Suprapubic skin (tissue), 4 donors: ENCODE measurements around the gene SERTAD1. TPM values are rescaled to one million over a fixed set of nuclear protein-coding genes. Genes with fewer than 3 reads are reported as not detected.
A peak's percentile ranks its signal among the peaks of the same experiment; 100 is the strongest.

Source experiments
- DNase-seq, 2 donors: peaks; one replicate each; pipeline ENCODE4 v3.0.0-alpha.2; 2019; ENCODE audit warnings: low spot score in 2 of 2
- H3K27ac ChIP-seq: fragments of 200-600 bp; sonication (generic); one replicate; pipeline ENCODE4 v1.5.1; 2019
- H3K27me3 ChIP-seq: fragments of 200-600 bp; sonication (generic); one replicate; pipeline ENCODE4 v1.5.1; 2019
- H3K36me3 ChIP-seq: fragments of 200-600 bp; sonication (generic); one replicate; pipeline ENCODE4 v1.5.1; 2019
- H3K4me1 ChIP-seq: fragments of 200-600 bp; sonication (generic); one replicate; pipeline ENCODE4 v1.5.1; 2019
- H3K4me3 ChIP-seq: fragments of 200-600 bp; sonication (generic); one replicate; pipeline ENCODE4 v1.5.1; 2019; ENCODE audit warnings: mild to moderate bottlenecking
- H3K9me3 ChIP-seq: fragments of 200-600 bp; sonication (generic); one replicate; pipeline ENCODE4 v1.5.1; 2019
- CTCF ChIP-seq, 2 donors: fragments of 200-600 bp in 1 of 2; fragments of 450-650 bp in 1 of 2; sonication (generic) in 1 of 2; IDR thresholded peaks; one replicate each; pipeline ENCODE4 v1.5.1; 2016 to 2019; ENCODE audit warnings: antibody characterized with exemption in 2 of 2, mild to moderate bottlenecking in 1 of 2, moderate library complexity in 1 of 2
- EP300 ChIP-seq: sonication (generic); formaldehyde crosslinking; IDR thresholded peaks from one replicate; pipeline ENCODE4 v1.6.1; 2017; ENCODE audit warnings: antibody characterized with exemption
- POLR2A ChIP-seq, 2 donors: fragments of 450-650 bp; IDR thresholded peaks; one replicate each; pipeline ENCODE4 v1.6.1; 2017; ENCODE audit warnings: antibody characterized with exemption in 2 of 2, mild to moderate bottlenecking in 2 of 2, moderate library complexity in 2 of 2
- POLR2AphosphoS5 ChIP-seq, 3 donors: sonication (generic); formaldehyde crosslinking; IDR thresholded peaks; one replicate each; pipeline ENCODE4 v1.6.1; 2017; ENCODE audit warnings: antibody characterized with exemption in 3 of 3
- WGBS: methylation state at CpG from one replicate; pipeline ENCODE4 v1.1.5; 2018; 5-methylcytosine and 5-hydroxymethylcytosine counted together
- total RNA-seq, 4 donors: library from RNA; depleted of rRNA; stranded (reverse); fragments of >200 nt; gene quantifications; one replicate each; pipeline ENCODE4 v1.1.0, GENCODE V29; 2016

SERTAD1 gene
- total RNA-seq, 4 donors from 2014 or later = 8.5 to 33.9 (median 20.6) TPM

DNA sequence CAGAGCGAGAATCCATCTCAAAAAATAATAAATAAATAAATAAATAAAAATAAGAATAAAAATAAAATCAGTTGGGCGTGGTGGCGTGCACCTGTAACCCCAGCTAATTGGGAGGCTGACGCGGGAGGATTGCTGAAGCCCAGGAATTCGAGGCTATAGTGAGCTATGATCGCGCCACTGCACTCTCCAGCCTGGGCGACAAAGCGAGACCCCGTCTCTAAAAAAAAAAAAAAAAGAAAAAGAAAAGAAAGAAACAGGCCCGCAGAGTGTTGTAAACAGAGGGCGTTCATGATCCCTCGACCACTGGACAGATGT, 5.4 kb downstream of the SERTAD1 start:
- 54% methylated on average over 14 of the region's 14 CpGs for WGBS
- H3K4me1 ChIP-seq = peaks cover 43% of the 10 kb centered on the region

GRCh38 chr19:40419780-40420179, 6.0 kb downstream of the SERTAD1 start:
- peaks cover 44% of the 10 kb centered on the region for H3K4me1 ChIP-seq
- TF ChIP-seq CTCF (IDR thresholded peaks at IDR 0.05) = no peak
- no peak for TF ChIP-seq POLR2AphosphoS5 (IDR thresholded peaks at IDR 0.05)
- no peak for TF ChIP-seq EP300
- TF ChIP-seq POLR2A (IDR thresholded peaks at IDR 0.05) = no peak

More for the DNA sequence above, 5.4 kb downstream of the SERTAD1 start:
- Histone ChIP-seq H3K36me3 (peaks cover 10% of the 10 kb centered on the region), H3K27ac (peak overlapping the region; percentile 97), H3K9me3 (no peaks in the 10 kb centered on the region), H3K27me3 (no peaks in the 10 kb centered on the region), H3K4me3 (peak overlapping the region; percentile 64)
- DNase-seq = no peak
- TF ChIP-seq POLR2A (IDR thresholded peaks at IDR 0.05) = no peak
- no peak for TF ChIP-seq EP300
- TF ChIP-seq CTCF (IDR thresholded peaks at IDR 0.05) = no peak
- no peak for TF ChIP-seq POLR2AphosphoS5 (IDR thresholded peaks at IDR 0.05)

DNA sequence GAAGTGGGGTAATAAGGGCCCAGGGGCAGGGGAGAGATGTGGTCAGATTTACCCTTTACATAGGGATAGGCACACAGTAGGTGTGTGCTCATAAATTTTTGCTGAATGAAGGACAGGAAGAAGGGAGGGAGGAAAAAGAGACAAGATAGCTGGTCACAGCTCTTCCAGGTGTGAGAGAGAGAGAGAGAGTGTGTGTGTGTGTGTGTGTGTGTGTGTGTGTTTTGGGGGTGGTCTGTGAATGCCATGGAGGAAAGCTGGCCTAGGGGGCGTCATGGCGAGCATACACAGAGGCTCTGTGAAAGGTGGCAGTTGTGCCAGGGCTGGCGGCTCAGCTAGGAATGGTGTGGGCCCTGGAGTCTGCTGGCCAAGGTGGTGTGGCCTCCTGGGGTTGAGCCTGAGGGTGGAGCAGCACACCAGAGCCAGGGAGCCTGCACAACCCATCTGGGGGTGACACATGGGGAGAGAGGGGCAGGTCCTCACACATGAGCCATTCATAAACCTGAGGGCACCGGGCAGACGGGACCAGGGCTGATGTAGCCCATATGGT, 6.7 kb downstream of the SERTAD1 start:
- H3K4me3 ChIP-seq = no peak overlapping the region
- H3K36me3 ChIP-seq = peaks cover 10% of the 10 kb centered on the region
- peaks cover 40% of the 10 kb centered on the region for H3K4me1 ChIP-seq
- no peaks in the 10 kb centered on the region for H3K27me3 ChIP-seq
- H3K9me3 ChIP-seq = no peaks in the 10 kb centered on the region
- no peak overlapping the region for H3K27ac ChIP-seq
- WGBS = 57% methylated on average over 4 of the region's 5 CpGs
- no peak for DNase-seq
- TF ChIP-seq EP300 (no peak), POLR2A (IDR thresholded peaks at IDR 0.05) (no peak), POLR2AphosphoS5 (IDR thresholded peaks at IDR 0.05) (no peak), CTCF (IDR thresholded peaks at IDR 0.05) (no peak)

More at GRCh38 chr19:40419780-40420179, 6.0 kb downstream of the SERTAD1 start:
- WGBS = 94% methylated on average over 5 of the region's 5 CpGs
- H3K4me3 ChIP-seq = no peak overlapping the region
- no peaks in the 10 kb centered on the region for H3K9me3 ChIP-seq
- DNase-seq = no peak
- H3K27ac ChIP-seq = no peak overlapping the region
- H3K27me3 ChIP-seq = no peaks in the 10 kb centered on the region
- peaks cover 10% of the 10 kb centered on the region for H3K36me3 ChIP-seq

- WGBS = 94% methylated on average over 3 of the region's 3 CpGs
- Histone ChIP-seq H3K36me3 (peaks cover 8% of the 10 kb centered on the region), H3K4me1 (peaks cover 37% of the 10 kb centered on the region), H3K27me3 (no peaks in the 10 kb centered on the region), H3K27ac (peak overlapping the region; percentile 57), H3K9me3 (no peaks in the 10 kb centered on the region), H3K4me3 (no peak overlapping the region)
- DNase-seq = no peak
- TF ChIP-seq POLR2A (IDR thresholded peaks at IDR 0.05) = no peak
These were observed 7.8 kb downstream of the SERTAD1 start for GRCh38 chr19:40418040-40418439.

DNA sequence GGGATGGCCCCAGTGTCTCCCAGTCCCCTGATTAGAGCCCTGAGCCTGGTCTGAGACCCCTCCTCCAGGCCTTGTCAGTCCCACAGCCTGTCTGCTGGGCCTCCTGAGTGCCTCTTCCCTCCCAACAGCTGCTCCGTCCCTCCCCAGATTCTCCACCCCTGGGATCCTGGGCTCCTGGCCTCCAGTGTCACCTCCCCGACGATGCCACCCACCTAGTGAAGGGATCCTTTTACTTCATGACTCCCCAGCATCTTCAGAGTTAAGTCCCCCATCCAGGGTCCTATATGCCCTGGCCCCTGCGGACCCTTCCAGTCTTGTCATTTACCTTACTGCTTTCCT, 8.2 kb downstream of the SERTAD1 start:
- no peak for DNase-seq
- Histone ChIP-seq H3K36me3 (peaks cover 4% of the 10 kb centered on the region), H3K27me3 (no peaks in the 10 kb centered on the region), H3K27ac (peak overlapping the region; percentile 57), H3K4me3 (peak overlapping the region; percentile 2), H3K9me3 (no peaks in the 10 kb centered on the region), H3K4me1 (peaks cover 35% of the 10 kb centered on the region)
- 85% methylated on average over 4 of the region's 4 CpGs for WGBS
- TF ChIP-seq CTCF (IDR thresholded peaks at IDR 0.05) (no peak), POLR2A (IDR thresholded peaks at IDR 0.05) (no peak), POLR2AphosphoS5 (IDR thresholded peaks at IDR 0.05) (no peak), EP300 (no peak)
